Raji (cell line): Measurements from ENCODE around the gene ENTPD1.

Experiments
- POLR2A ChIP-seq: IDR thresholded peaks from 2 replicates; pipeline ENCODE4 v1.6.1; 2011; ENCODE audit warnings: low read depth, low read length, control low read depth; ENCODE audit not compliant: insufficient read depth

The ENTPD1 gene

DNA sequence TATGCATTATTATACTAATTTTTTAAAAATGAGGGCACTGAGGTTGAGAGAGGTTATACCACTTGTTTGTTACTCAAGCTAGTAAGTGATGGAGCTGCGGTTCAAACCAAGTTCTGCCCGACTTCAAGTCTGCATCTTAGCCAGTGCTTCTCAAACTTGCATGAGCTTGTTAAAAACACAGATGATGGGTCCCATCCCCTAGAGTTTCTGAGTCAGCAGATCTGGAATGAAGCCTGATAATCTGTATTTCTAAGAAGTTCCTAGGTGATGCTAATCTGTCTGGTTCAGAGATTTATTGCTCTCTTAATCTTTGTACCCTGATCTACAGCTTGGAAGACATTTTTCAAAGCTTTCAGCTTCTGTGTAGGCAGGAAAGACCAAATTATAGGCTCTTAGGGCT is 84.2 kb downstream of the ENTPD1 start:
- no peak for TF ChIP-seq POLR2A

DNA sequence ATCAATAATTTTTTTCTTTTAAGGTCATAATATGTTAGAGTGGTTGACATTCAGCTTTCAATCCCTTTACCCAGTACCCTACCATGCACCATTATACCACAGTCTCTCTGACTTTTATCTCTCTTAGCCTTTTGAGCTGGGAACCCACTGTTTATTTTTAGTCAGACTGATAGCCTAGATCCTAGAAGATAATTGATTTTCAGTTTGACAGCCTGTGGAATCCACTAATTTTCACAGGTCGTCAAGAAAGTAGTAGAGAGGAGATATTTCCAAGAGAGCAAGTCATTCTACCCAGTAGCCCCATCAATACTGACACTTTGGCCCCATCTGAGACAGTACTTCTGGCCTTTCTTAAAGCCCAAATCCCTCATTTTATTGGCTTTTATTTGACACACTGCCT is 84.7 kb downstream of the ENTPD1 start:
- no peak for TF ChIP-seq POLR2A

GRCh38 chr10:95841661-95842498 is 85.9 kb downstream of the ENTPD1 start:
- TF ChIP-seq POLR2A, result no peak

DNA sequence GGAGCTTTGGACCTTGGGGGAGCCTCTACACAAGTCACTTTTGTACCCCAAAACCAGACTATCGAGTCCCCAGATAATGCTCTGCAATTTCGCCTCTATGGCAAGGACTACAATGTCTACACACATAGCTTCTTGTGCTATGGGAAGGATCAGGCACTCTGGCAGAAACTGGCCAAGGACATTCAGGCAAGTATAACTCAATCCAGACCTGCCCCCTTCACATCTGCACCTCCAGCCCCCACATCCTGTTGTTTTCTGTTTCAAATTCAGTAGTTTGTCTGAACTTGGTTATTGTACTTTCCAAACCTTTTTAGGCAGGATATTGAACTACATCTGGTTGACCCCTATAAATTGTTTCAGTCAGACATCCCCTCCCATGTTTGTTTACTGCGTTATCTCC is 89.4 kb downstream of the ENTPD1 start:
- TF ChIP-seq POLR2A, result no peak

DNA sequence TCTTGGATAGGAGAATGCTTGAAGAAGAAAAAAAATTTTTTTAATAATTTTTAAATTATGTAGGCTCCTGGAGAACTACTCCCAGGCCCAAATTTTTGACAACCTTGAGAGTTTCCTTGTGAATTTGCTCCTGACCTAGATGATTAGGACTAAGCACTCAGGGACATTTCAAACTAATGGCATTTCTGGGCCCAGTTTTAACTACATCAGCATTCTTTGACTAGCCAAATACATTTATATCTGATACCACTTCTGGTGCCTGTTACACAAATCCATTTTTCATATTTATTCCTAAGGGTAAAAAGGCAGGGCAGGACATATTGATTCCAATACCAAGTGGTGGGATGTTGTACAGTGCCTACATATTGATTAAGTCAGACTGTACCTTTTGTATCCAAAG is 91.0 kb downstream of the ENTPD1 start:
- TF ChIP-seq POLR2A, result no peak

DNA sequence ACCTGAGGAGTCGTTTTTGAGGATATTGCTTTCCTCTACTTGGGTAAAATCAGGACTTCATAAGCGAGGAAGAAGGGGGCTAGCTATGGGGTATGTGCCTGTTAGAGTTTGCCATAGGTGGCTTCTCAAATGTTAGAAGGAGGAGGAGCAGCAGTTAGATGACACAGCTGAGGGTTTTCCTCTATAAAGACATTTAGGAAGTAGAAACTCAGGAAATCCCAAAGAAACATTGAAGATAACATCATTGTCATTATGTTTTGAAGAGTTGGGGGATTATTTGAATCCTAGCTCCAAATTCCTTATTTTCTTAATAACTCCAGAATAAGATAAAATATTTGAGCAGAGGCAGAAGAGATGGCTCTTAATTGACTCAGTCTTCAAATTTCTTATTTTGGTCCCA is 92.9 kb downstream of the ENTPD1 start:
- no peak for TF ChIP-seq POLR2A

DNA sequence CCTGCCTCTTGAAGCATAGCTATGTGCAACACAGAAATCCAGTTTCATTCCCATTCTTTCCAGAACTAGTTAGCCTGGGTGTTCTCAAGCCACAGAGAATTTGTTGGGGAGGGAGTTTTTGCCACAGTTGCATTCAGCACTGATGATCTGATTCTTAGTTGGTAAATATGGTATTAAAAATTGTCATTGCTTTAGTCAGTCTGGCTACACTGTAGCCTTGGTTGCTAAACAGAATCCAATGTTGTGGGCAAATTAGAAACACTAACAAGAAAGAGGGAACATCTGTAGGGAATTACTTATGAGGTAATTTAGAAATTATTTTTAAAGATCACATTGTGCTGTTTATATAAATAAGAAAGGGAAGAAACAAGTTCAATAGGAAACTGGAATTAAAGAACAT is 94.8 kb downstream of the ENTPD1 start:
- no peak for TF ChIP-seq POLR2A

- TF ChIP-seq POLR2A, result no peak
Observed at GRCh38 chr10:95860166-95860940, 104.4 kb downstream of the ENTPD1 start.

GRCh38 chr10:95861386-95861785 is 105.4 kb downstream of the ENTPD1 start:
- no peak for TF ChIP-seq POLR2A

DNA sequence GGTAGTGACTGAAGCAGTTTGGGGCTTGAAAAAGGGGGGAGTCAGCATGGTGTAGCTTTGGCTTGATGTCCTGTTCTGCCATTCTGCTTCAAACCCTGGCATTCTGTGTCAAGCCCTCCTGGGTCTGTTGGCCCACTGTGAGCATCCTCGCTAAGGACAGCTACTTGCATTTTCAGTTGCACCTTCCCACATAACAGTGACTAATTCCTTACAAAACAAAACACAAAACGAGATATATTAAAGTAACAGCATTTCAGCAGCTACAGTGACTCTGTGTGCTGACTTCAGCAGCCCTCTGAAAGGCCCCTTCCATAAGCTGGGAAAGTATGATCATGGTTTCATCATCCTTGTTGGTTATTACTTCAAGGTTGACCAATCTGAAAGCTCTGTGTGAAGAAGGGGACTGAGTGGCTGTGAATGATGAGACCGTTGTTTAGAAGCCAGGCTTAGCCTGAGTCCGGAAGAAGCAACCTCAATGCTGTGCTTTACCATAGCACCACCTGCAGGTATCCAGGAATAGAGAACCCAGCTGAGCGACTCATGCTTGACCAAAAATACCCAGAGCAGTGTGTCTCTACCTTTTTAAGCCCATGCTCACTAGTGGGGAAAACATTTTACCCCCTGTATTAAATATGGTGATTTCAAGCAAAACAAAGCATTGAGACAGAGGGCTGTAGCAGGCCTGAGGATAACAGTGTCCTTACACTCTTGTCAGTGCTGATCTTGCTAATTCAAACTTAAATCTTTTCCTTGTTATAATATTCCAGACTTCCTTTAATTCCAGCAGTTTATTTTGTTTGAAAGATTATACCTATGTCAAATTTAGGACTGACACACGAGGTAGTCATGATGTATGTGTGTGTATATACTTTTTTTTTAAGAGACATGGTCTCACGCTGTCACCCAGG is 109.2 kb downstream of the ENTPD1 start:
- TF ChIP-seq POLR2A, result no peak

- TF ChIP-seq POLR2A, result no peak
Observed at GRCh38 chr10:95865814-95866466, 110.0 kb downstream of the ENTPD1 start.

GRCh38 chr10:95866467-95866842 is 110.5 kb downstream of the ENTPD1 start:
- TF ChIP-seq POLR2A, result no peak

- no peak for TF ChIP-seq POLR2A
Observed at GRCh38 chr10:95867866-95868265, 111.9 kb downstream of the ENTPD1 start.

GRCh38 chr10:95872158-95872711 is 116.3 kb downstream of the ENTPD1 start:
- no peak for TF ChIP-seq POLR2A
